Activated B cell treated with CpG ODN at 0.5 μM for 24 hours (primary cell): Measurements from ENCODE around the gene HES4. TPM values are rescaled to one million over a fixed set of nuclear protein-coding genes. Genes with fewer than 3 reads are reported as not detected.

Experiments
- ATAC-seq: fragments of 200-7000 bp; cut with Tn5 transposase; one replicate; pipeline ENCODE4 v1.10.0; 2021; ENCODE audit warnings: low read depth, mild to moderate bottlenecking, moderate library complexity
- CTCF ChIA-PET: fragments of 350-600 bp; sonication (Branson Sonifier 250); formaldehyde crosslinking; loops from one replicate; lab custom pipeline; 2021; ENCODE audit warnings: antibody characterized with exemption; lab: Charles Lee
- POLR2A ChIA-PET: fragments of 350-600 bp; sonication (Branson Sonifier 250); formaldehyde crosslinking; loops from one replicate; lab custom pipeline; 2021; ENCODE audit warnings: antibody characterized with exemption; lab: Charles Lee
- DNase-seq: peaks from one replicate; pipeline ENCODE4 v3.0.0; 2022
- H3K27ac Mint-ChIP-seq: one replicate; pipeline ENCODE4 v1.8.0; 2020; ENCODE audit warnings: mixed read lengths
- H3K27me3 Mint-ChIP-seq: one replicate; pipeline ENCODE4 v1.8.0; 2021; ENCODE audit warnings: mixed read lengths
- H3K36me3 Mint-ChIP-seq: one replicate; pipeline ENCODE4 v1.8.0; 2021; ENCODE audit warnings: low read depth, mixed read lengths
- H3K4me1 Mint-ChIP-seq: one replicate; pipeline ENCODE4 v1.8.0; 2021; ENCODE audit warnings: mixed read lengths
- H3K4me3 Mint-ChIP-seq: one replicate; pipeline ENCODE4 v1.8.0; 2020; ENCODE audit warnings: mild to moderate bottlenecking, mixed read lengths
- H3K9me3 Mint-ChIP-seq: one replicate; pipeline ENCODE4 v1.8.0; 2020; ENCODE audit warnings: mixed read lengths
- CTCF ChIP-seq: fragments of 200-600 bp; IDR thresholded peaks from one replicate; pipeline ENCODE4 v1.8.0; 2022; ENCODE audit warnings: antibody characterized with exemption, mild to moderate bottlenecking
- intact Hi-C: fragments of 100-400 bp; cut with micrococcal nuclease; formaldehyde crosslinking; loops from one replicate; pipeline ENCODE4 v1.15.1; 2024
- total RNA-seq: library from RNA; stranded (reverse); gene quantifications from 2 replicates; pipeline ENCODE4 v1.2.3, GENCODE V29; 2022

Gene HES4
- total RNA-seq, 1 donor from 2014 or later = 0.67 TPM

DNA sequence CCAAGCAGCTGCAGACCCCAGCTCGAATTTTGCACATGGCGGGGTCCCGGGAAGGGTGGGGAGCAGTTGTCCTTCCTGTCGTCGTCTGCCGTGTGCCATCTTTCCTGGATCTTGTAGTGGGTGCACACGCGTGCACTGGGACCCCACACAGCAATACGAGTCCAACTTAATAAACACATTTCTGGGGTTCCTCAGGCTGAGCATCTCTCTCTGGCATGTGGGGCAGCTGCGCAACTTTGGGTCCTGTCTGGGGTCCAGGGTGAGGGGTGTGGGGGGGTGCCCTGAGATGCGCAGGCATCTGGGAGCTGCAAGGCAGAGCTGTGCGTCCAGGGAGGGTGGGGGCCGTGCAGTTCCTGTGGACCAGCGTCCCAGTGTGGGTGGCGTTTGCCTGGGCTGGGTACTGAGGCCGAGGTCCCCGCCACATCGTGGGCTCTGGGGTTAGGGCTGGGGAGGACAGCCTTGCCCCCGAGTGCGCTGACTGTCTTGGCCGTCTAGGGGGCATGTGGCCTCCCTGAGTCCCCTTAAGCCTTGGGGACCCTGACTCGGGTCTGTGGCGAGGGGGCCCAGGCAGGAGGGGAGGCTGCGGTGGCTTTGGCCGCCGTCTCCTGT, 34.3 kb downstream of the HES4 start:
- peaks cover 11% of the 10 kb centered on the region for H3K4me1 Mint-ChIP-seq
- peaks cover 1% of the 10 kb centered on the region for H3K36me3 Mint-ChIP-seq
- H3K27me3 Mint-ChIP-seq = peaks cover 4% of the 10 kb centered on the region
- CTCF ChIA-PET = no interaction called here
- no peak overlapping the region for H3K27ac Mint-ChIP-seq
- intact Hi-C loops = loop anchor here (5.0 kb wide), 1 partner anchor 43 kb away; the partner anchor contains the start of gene SAMD11
- TF ChIP-seq CTCF = no peak
- no peaks in the 10 kb centered on the region for H3K9me3 Mint-ChIP-seq
- ATAC-seq = no peak
- H3K4me3 Mint-ChIP-seq = no peak overlapping the region
- no peak for DNase-seq
- POLR2A ChIA-PET = no interaction called here

DNA sequence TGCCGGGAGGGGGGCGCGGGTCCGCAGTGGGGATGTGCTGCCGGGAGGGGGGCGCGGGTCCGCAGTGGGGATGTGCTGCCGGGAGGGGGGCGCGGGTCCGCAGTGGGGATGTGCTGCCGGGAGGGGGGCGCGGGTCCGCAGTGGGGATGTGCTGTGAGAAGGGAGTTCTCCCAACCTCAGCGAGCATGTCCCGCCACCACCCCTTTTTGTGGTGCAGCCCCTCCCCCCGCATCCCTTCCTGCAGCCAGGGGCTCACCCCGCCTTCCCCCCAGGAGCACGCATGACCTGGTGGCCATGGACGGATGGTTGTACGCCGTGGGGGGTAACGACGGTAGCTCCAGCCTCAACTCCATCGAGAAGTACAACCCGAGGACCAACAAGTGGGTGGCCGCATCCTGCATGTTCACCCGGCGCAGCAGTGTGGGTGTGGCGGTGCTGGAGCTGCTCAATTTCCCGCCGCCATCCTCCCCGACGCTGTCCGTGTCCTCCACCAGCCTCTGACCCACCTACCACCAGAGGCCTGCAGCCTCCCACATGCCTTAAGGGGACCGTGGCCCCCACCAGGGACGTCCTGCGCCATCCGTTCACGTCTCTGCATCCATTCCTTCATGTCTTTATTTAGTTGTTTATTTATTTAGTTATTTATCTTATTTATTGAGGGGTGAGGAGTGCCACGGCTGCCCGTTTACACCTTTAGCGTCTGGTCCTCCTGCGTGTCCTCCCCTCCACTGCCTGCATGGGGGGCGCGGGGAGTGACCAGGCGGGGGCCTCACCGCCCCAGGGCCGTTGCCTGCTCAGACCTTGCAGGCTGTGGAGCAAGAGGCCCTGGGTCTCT, 35.0 kb downstream of the HES4 start:
- no peak overlapping the region for H3K4me3 Mint-ChIP-seq
- peaks cover 12% of the 10 kb centered on the region for H3K4me1 Mint-ChIP-seq
- intact Hi-C loops = loop anchor here (5.0 kb wide), 2 partner anchors 43 to 58 kb away; partner anchors contain the start of gene SAMD11

DNA sequence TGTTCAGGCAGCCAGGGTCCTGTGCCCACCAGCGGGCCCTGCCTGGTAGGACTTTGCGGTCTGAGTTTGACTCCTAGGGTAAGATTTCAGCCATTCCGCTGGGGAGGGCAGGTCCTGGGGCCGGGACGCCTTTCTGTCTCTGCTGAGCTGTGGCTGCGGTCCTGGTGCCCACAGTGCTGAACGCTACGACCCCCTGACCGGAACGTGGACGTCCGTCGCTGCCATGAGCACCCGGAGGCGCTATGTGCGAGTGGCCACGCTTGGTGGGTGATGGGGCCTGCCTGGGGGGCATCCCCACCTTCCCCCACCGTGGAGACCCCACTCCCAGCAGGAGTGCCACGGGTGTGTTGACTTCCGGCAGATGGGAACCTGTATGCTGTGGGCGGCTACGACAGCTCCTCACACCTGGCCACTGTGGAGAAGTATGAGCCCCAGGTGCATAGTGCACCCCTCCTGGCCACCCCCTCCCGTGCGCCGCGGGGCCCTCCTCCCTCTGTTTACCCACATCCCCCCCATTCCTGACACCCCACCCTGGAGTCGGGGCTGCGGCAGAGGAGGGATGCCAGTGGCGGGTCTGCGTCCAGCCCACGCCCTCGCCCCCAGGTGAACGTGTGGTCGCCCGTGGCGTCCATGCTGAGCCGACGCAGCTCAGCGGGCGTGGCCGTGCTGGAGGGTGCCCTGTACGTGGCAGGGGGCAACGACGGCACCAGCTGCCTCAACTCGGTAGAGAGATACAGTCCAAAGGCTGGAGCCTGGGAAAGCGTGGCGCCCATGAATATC, 36.0 kb downstream of the HES4 start:
- peaks cover 1% of the 10 kb centered on the region for H3K36me3 Mint-ChIP-seq
- TF ChIP-seq CTCF = no peak
- H3K4me1 Mint-ChIP-seq = peaks cover 12% of the 10 kb centered on the region
- ChIA-PET POLR2A (no interaction called here), CTCF (interaction anchor here (1.1 kb wide), 1 partner anchor 12 kb away, joined by 3 read pairs; no protein-coding TSS in a partner anchor)
- DNase-seq (no peak), ATAC-seq (no peak)
- no peak overlapping the region for H3K27ac Mint-ChIP-seq
- H3K27me3 Mint-ChIP-seq = no peaks in the 10 kb centered on the region
- intact Hi-C loops = loop anchor here (5.0 kb wide), 1 partner anchor 57 kb away; no protein-coding TSS in a partner anchor
- H3K4me3 Mint-ChIP-seq = no peak overlapping the region
- H3K9me3 Mint-ChIP-seq = no peaks in the 10 kb centered on the region

More for the DNA sequence above, 35.0 kb downstream of the HES4 start:
- peaks cover 4% of the 10 kb centered on the region for H3K27me3 Mint-ChIP-seq
- ATAC-seq = no peak
- ChIA-PET POLR2A (no interaction called here), CTCF (no interaction called here)
- H3K36me3 Mint-ChIP-seq = peaks cover 1% of the 10 kb centered on the region
- TF ChIP-seq CTCF = no peak
- H3K9me3 Mint-ChIP-seq = no peaks in the 10 kb centered on the region
- no peak for DNase-seq
- H3K27ac Mint-ChIP-seq = no peak overlapping the region

GRCh38 chr1:963301-963651, 36.6 kb downstream of the HES4 start:
- Mint-ChIP-seq H3K4me3 (no peak overlapping the region), H3K27ac (no peak overlapping the region)
- intact Hi-C loops = loop anchor here (5.0 kb wide), 1 partner anchor 56 kb away; no protein-coding TSS in a partner anchor

More at GRCh38 chr1:963301-963651, 36.6 kb downstream of the HES4 start:
- Mint-ChIP-seq H3K36me3 (peaks cover 3% of the 10 kb centered on the region), H3K27me3 (no peaks in the 10 kb centered on the region), H3K4me1 (peaks cover 17% of the 10 kb centered on the region), H3K9me3 (no peaks in the 10 kb centered on the region)
- no peak for TF ChIP-seq CTCF
- DNase-seq (no peak), ATAC-seq (no peak)
- ChIA-PET POLR2A (no interaction called here), CTCF (interaction anchor here (1.1 kb wide), 1 partner anchor 13 kb away, joined by 3 read pairs; no protein-coding TSS in a partner anchor)
